Measurements from ENCODE around the gene SLC7A14. TPM values are rescaled to one million over a fixed set of nuclear protein-coding genes. Genes with fewer than 3 reads are reported as not detected.

The SLC7A14 gene
- polyA plus RNA-seq, 3 donors: not detected

DNA sequence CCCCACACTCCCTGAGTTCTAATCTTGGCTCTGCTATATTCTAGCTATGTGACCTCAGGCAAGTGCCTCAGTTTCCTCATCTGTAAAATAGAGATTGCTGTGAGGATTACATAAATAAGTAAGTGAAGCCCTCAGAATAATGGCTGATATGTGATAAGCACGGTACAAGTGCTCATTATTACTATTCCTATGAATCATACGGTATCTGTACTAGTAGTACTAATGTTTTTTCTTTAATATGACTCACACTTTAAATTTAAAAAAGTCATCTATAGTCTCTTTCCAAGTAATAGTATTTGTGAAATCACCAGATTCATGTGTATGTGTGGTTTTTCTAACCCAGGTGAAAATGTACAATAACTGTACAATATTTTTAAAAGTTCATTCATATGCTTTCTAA, 108.5 kb downstream of the SLC7A14 start:
- Mint-ChIP-seq H3K4me1 (no peaks in the 10 kb centered on the region), H3K27ac (no peak overlapping the region), H3K4me3 (no peak overlapping the region), H3K9me3 (peaks cover 0 to 4% (median 0%) of the 10 kb centered on the region in 7 donors), H3K36me3 (no peaks in the 10 kb centered on the region), H3K27me3 (ENCODE audit: low read depth in 3 of 3) (peaks cover 2 to 7% (median 5%) of the 10 kb centered on the region in 3 donors)
- intact Hi-C loops (cut with micrococcal nuclease): no loop called here
- Histone ChIP-seq H3K27ac (ENCODE audit: low read depth in 1 of 2, low read length in 2 of 2) (no peak overlapping the region), H3K9ac (ENCODE audit: insufficient read depth, low read length, poor library complexity, severe bottlenecking) (no peak overlapping the region), H3K36me3 (replicated peaks in 1 of 2; ENCODE audit: control insufficient read depth in 1 of 2, insufficient read depth in 2 of 2, low read length in 2 of 2) (no peaks in the 10 kb centered on the region), H3K4me3 (replicated peaks in 1 of 3; ENCODE audit: low read depth in 2 of 3, low read length in 3 of 3) (no peak overlapping the region), H4K20me1 (ENCODE audit: insufficient read depth, low read length) (no peaks in the 10 kb centered on the region), H3K9me3 (replicated peaks in 1 of 2; ENCODE audit: control insufficient read depth in 1 of 2, insufficient read depth in 1 of 2, low read length in 2 of 2) (no peaks in the 10 kb centered on the region), H3K4me1 (ENCODE audit: control insufficient read depth in 1 of 2, insufficient read depth in 2 of 2, low read length in 2 of 2) (no peaks in the 10 kb centered on the region), H3K27me3 (ENCODE audit: control insufficient read depth in 2 of 2, insufficient read depth in 2 of 2, low read length in 2 of 2) (no peaks in the 10 kb centered on the region), H3K79me2 (ENCODE audit: insufficient read depth, low read length) (no peaks in the 10 kb centered on the region), H3K4me2 (replicated peaks; ENCODE audit: extremely low read depth, low read length, poor library complexity, severe bottlenecking) (no peak overlapping the region), H2AFZ (ENCODE audit: insufficient read depth, low read depth, low read length, poor library complexity, severe bottlenecking) (no peak overlapping the region)
- TF ChIP-seq, protein P1, sequence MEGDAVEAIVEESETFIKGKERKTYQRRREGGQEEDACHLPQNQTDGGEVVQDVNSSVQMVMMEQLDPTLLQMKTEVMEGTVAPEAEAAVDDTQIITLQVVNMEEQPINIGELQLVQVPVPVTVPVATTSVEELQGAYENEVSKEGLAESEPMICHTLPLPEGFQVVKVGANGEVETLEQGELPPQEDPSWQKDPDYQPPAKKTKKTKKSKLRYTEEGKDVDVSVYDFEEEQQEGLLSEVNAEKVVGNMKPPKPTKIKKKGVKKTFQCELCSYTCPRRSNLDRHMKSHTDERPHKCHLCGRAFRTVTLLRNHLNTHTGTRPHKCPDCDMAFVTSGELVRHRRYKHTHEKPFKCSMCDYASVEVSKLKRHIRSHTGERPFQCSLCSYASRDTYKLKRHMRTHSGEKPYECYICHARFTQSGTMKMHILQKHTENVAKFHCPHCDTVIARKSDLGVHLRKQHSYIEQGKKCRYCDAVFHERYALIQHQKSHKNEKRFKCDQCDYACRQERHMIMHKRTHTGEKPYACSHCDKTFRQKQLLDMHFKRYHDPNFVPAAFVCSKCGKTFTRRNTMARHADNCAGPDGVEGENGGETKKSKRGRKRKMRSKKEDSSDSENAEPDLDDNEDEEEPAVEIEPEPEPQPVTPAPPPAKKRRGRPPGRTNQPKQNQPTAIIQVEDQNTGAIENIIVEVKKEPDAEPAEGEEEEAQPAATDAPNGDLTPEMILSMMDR (IDR thresholded peaks at IDR 0.05): no peak
- no CpG with 5 or more reads among the region's 2 CpGs for WGBS (ENCODE audit: insufficient coverage)
- DNase-seq: no peak

DNA sequence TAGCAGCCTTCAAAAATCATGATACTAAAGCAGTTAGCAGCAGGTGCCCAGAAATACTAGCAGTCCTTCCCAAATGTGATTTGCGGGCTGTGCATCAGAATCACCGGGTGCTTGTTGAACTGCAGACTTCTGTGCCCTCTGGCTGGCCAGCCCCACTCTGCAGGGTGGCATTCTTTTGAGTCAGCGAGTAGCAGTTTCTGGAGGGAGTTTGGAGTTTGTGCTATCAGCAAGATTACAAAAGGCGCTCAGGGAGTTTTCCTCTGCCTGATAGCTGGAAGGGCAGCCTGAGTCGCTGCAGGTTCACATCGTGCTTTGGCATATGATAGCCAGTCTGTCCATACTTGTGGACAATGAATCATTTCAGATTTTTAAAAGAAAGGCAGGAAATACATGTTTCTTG, 109.6 kb downstream of the SLC7A14 start:
- Histone ChIP-seq H3K4me1 (ENCODE audit: control insufficient read depth in 1 of 2, insufficient read depth in 2 of 2, low read length in 2 of 2) (no peaks in the 10 kb centered on the region), H3K4me2 (replicated peaks; ENCODE audit: extremely low read depth, low read length, poor library complexity, severe bottlenecking) (no peak overlapping the region), H3K27ac (ENCODE audit: low read depth in 1 of 2, low read length in 2 of 2) (no peak overlapping the region), H3K9ac (ENCODE audit: insufficient read depth, low read length, poor library complexity, severe bottlenecking) (no peak overlapping the region), H3K9me3 (replicated peaks in 1 of 2; ENCODE audit: control insufficient read depth in 1 of 2, insufficient read depth in 1 of 2, low read length in 2 of 2) (no peaks in the 10 kb centered on the region), H3K36me3 (replicated peaks in 1 of 2; ENCODE audit: control insufficient read depth in 1 of 2, insufficient read depth in 2 of 2, low read length in 2 of 2) (no peaks in the 10 kb centered on the region), H3K79me2 (ENCODE audit: insufficient read depth, low read length) (no peaks in the 10 kb centered on the region), H2AFZ (ENCODE audit: insufficient read depth, low read depth, low read length, poor library complexity, severe bottlenecking) (no peak overlapping the region), H3K27me3 (ENCODE audit: control insufficient read depth in 2 of 2, insufficient read depth in 2 of 2, low read length in 2 of 2) (no peaks in the 10 kb centered on the region), H3K4me3 (replicated peaks in 1 of 3; ENCODE audit: low read depth in 2 of 3, low read length in 3 of 3) (no peak overlapping the region), H4K20me1 (ENCODE audit: insufficient read depth, low read length) (no peaks in the 10 kb centered on the region)
- TF ChIP-seq, protein P1 (IDR thresholded peaks at IDR 0.05): no peak
- Mint-ChIP-seq H3K27me3 (ENCODE audit: low read depth in 3 of 3) (peaks cover 5 to 9% (median 6%) of the 10 kb centered on the region in 3 donors), H3K4me1 (no peaks in the 10 kb centered on the region), H3K36me3 (no peaks in the 10 kb centered on the region), H3K27ac (no peak overlapping the region), H3K9me3 (peaks cover 0 to 4% (median 0%) of the 10 kb centered on the region in 7 donors), H3K4me3 (no peak overlapping the region)
- intact Hi-C loops (cut with micrococcal nuclease): no loop called here
- no peak for DNase-seq
- WGBS (ENCODE audit: insufficient coverage): 75% methylated on average over 6 of the region's 6 CpGs
